ENCODE results near the gene ELFN1.

GRCh38 chr7:1672851-1673486 lies 2.9 kb downstream of the ELFN1 start:
- TF ChIP-seq GATA2 (IDR thresholded peaks at IDR 0.05; ENCODE audit: low read depth, low read length) (no peak), GATA3 (IDR thresholded peaks at IDR 0.05; ENCODE audit: low read depth, low read length) (no peak)

Data from SH-SY5Y (cell line).